ENCODE measurements around the gene VOPP1. TPM values are rescaled to one million over a fixed set of nuclear protein-coding genes. Genes with fewer than 3 reads are reported as not detected.

Gene VOPP1
- total RNA-seq, 3 donors from 2014 or later = 28.2 to 42.6 (median 40.8) TPM

DNA sequence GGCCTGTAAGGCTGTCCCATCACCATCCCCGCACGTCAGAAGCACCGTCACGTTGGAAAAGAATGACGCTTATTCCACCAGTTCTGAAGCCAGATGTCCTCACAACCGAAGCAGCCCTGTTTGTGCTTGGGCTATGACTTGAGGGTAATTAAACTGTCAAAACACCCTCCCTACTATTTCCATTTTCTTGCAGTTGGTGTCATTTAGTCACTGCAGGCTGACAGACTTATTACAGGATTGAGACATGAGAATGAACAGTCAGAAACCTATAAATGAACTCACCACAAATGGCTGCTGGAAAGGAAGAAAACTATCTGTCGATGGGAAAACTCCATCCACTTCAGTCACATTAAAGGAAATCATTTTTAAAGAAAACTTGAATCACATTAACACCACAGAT lies 85.3 kb downstream of the VOPP1 start:
- H3K36me3 ChIP-seq = no peaks in the 10 kb centered on the region
- DNase-seq (ENCODE audit: low spot score in 2 of 2) = no peak
- intact Hi-C loops (cut with DNase I; ENCODE audit: low total_unique reads) = no loop called here
- no peaks in the 10 kb centered on the region for H3K27me3 ChIP-seq
- H3K27ac ChIP-seq = no peak overlapping the region
- no peak overlapping the region for H3K4me3 ChIP-seq
- H3K9me3 ChIP-seq = no peaks in the 10 kb centered on the region
- H3K4me1 ChIP-seq = no peaks in the 10 kb centered on the region
- TF ChIP-seq POLR2AphosphoS5 (IDR thresholded peaks at IDR 0.05) (no peak), POLR2A (IDR thresholded peaks at IDR 0.05) (no peak)
- TF ChIP-seq, protein P1, sequence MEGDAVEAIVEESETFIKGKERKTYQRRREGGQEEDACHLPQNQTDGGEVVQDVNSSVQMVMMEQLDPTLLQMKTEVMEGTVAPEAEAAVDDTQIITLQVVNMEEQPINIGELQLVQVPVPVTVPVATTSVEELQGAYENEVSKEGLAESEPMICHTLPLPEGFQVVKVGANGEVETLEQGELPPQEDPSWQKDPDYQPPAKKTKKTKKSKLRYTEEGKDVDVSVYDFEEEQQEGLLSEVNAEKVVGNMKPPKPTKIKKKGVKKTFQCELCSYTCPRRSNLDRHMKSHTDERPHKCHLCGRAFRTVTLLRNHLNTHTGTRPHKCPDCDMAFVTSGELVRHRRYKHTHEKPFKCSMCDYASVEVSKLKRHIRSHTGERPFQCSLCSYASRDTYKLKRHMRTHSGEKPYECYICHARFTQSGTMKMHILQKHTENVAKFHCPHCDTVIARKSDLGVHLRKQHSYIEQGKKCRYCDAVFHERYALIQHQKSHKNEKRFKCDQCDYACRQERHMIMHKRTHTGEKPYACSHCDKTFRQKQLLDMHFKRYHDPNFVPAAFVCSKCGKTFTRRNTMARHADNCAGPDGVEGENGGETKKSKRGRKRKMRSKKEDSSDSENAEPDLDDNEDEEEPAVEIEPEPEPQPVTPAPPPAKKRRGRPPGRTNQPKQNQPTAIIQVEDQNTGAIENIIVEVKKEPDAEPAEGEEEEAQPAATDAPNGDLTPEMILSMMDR (IDR thresholded peaks at IDR 0.05) = no peak

DNA sequence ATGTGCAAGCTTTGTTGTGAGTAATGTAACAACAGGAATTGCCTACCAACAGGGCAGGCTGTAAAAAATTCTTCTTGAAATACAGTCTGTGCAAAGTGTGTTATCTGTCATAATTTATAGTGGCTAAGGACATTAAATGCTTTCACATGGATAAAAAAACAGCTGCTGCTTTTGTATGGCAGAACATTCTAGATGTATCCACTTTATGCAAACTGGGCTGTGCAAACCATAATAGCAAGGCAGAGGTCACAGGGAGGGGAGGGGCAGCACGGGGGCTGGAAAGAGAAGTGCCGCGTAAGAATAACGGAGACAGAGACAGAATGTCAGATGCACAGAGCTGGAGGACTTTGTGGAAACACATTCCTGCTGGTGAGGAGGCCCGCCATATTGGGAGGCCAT lies 86.1 kb downstream of the VOPP1 start:
- intact Hi-C loops (cut with DNase I; ENCODE audit: low total_unique reads) = no loop called here
- Histone ChIP-seq H3K4me1 (no peaks in the 10 kb centered on the region), H3K4me3 (no peak overlapping the region), H3K27me3 (no peaks in the 10 kb centered on the region), H3K9me3 (no peaks in the 10 kb centered on the region), H3K36me3 (no peaks in the 10 kb centered on the region), H3K27ac (no peak overlapping the region)
- no peak for DNase-seq (ENCODE audit: low spot score in 2 of 2)
- no peak for TF ChIP-seq POLR2A (IDR thresholded peaks at IDR 0.05)
- TF ChIP-seq, protein P1 (IDR thresholded peaks at IDR 0.05) = no peak
- no peak for TF ChIP-seq POLR2AphosphoS5 (IDR thresholded peaks at IDR 0.05)

DNA sequence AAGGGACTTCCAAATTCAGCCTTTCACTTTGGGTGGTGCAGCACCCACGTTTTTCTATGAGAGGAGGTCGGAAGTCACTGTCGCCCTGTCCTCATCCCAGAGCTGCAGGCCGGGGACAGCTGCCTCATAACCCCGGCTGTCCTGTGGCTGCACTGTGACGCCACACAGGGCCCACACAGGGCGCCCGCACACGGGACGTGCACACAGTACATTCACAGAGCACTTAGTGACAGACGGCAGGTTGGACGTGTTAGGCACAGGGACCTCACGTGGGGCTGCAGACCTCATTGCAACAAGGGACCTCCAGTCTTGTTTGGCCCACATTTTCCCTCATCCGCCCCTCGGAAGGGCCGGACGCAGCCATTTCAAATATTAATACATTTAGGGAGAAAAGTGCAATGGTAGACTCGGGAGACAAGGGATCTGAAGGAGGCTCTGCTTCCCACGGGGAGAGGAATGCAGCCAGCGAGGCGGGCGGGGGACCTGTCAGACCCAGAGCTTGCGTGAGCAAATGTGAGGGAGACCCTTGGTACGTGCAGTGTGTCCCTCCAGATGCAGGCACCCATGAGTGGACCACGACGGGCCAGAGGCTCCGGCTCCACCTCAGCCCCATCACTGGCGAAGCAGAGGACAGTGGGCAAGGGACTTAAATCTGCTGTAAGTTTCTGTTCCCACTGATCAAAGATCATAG lies 86.7 kb downstream of the VOPP1 start:
- no peaks in the 10 kb centered on the region for H3K9me3 ChIP-seq
- no peaks in the 10 kb centered on the region for H3K27me3 ChIP-seq
- intact Hi-C loops (cut with DNase I; ENCODE audit: low total_unique reads) = no loop called here
- no peak overlapping the region for H3K27ac ChIP-seq
- TF ChIP-seq, protein P1 (IDR thresholded peaks at IDR 0.05) = no peak
- no peak for TF ChIP-seq POLR2AphosphoS5 (IDR thresholded peaks at IDR 0.05)
- no peak for TF ChIP-seq POLR2A (IDR thresholded peaks at IDR 0.05)
- no peaks in the 10 kb centered on the region for H3K4me1 ChIP-seq
- H3K4me3 ChIP-seq = no peak overlapping the region
- no peak for DNase-seq (ENCODE audit: low spot score in 2 of 2)
- no peaks in the 10 kb centered on the region for H3K36me3 ChIP-seq

DNA sequence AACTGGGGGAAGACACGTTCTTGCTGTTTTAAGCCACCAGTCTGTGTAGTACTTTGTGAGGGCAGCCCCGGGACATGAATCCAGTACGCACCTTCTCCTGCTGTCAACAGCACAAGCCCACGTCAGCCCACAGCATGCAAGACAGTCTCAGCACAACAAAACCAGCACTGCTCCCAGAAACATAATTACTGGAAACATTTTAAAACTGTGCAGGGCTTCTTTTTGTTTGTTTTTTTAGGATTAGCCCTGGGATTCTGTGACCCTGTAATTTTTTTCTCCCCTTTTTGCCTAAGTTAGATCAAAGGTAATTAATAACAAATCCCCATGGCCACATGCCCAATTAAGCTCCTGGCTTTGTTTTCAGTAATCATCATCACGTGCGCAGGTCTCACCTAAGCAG lies 87.5 kb downstream of the VOPP1 start:
- TF ChIP-seq POLR2AphosphoS5 (IDR thresholded peaks at IDR 0.05) (no peak), POLR2A (IDR thresholded peaks at IDR 0.05) (no peak)
- TF ChIP-seq, protein P1 (IDR thresholded peaks at IDR 0.05) = no peak
- no peaks in the 10 kb centered on the region for H3K36me3 ChIP-seq
- no peak overlapping the region for H3K27ac ChIP-seq

DNA sequence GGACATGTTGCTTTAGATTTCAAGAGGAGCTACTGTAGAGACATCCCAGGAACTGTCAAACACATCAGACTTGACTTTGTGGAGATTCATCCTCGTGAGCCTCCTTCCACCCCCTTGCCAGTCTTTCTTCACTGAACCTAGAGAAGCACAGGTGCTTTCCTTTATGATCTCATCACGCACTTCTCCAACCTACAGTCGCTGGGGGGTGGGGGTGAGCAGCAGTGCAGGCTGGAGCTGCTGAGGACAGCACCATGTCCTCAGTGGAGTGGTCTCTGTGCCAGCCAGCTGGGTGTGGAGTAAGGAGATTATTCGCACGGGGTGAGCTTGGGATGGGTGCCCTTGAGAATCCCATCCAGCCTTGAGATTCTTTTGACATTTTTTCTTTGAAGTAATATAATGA lies 88.1 kb downstream of the VOPP1 start:
- Histone ChIP-seq H3K4me1 (no peaks in the 10 kb centered on the region), H3K36me3 (no peaks in the 10 kb centered on the region), H3K9me3 (no peaks in the 10 kb centered on the region), H3K27ac (no peak overlapping the region), H3K4me3 (no peak overlapping the region), H3K27me3 (no peaks in the 10 kb centered on the region)
- TF ChIP-seq POLR2AphosphoS5 (IDR thresholded peaks at IDR 0.05) = no peak
- TF ChIP-seq, protein P1 (IDR thresholded peaks at IDR 0.05) = no peak
- TF ChIP-seq POLR2A (IDR thresholded peaks at IDR 0.05) = no peak
- no peak for DNase-seq (ENCODE audit: low spot score in 2 of 2)
- intact Hi-C loops (cut with DNase I; ENCODE audit: low total_unique reads) = no loop called here

More for the DNA sequence above, 87.5 kb downstream of the VOPP1 start:
- no peaks in the 10 kb centered on the region for H3K9me3 ChIP-seq
- DNase-seq (ENCODE audit: low spot score in 2 of 2) = no peak
- intact Hi-C loops (cut with DNase I; ENCODE audit: low total_unique reads) = no loop called here
- H3K4me1 ChIP-seq = no peaks in the 10 kb centered on the region
- H3K4me3 ChIP-seq = no peak overlapping the region
- no peaks in the 10 kb centered on the region for H3K27me3 ChIP-seq
